ENCODE data around the gene AKR1A1. TPM values are rescaled to one million over a fixed set of nuclear protein-coding genes. Genes with fewer than 3 reads are reported as not detected.

Gene AKR1A1
- total RNA-seq (2021; ENCODE audit: unreplicated experiment) (142 TPM), Bru-seq, nascent RNA (percentile 80 among the genes with signal in this experiment), BruChase-seq, experiment 1, labeled RNA remaining after a 2-hour chase (percentile 78 among the genes with signal in this experiment), BruChase-seq, experiment 2, labeled RNA remaining after a 6-hour chase (percentile 76 among the genes with signal in this experiment)
- 132 TPM for polyA plus RNA-seq (2012; ENCODE audit: insufficient read length)
- long read RNA-seq, transcript AKR1A1-201 (9 exons, 1,166 nt) = major isoform, 53 of 116 reads
- long read RNA-seq, transcript AKR1A1-202 (10 exons, 1,818 nt) = minor isoform, 27 of 116 reads
- long read RNA-seq, partial matches to known transcripts = 8 of 116 reads
- long read RNA-seq, other reads (novel, unspliced or antisense) = 22 of 116 reads

- H3K36me3 ChIP-seq (ENCODE audit: control insufficient read depth, insufficient read depth, low read length) = no peaks in the 10 kb centered on the region; the same call in 1 of the 2 replicates
- TSS peak; percentile 99 for BruUV-seq (replicated peaks)
- no peaks in the 10 kb centered on the region for H3K9me3 ChIP-seq (ENCODE audit: control insufficient read depth, insufficient read depth, low read depth, low read length)
- peak; percentile 80 for DNase-seq (ENCODE audit: low read depth, low spot score)
- H3K27me3 ChIP-seq (ENCODE audit: control insufficient read depth, insufficient read depth, low read length) = no peaks in the 10 kb centered on the region
- CTCF ChIA-PET = interaction anchor here (0.6 to 1.5 kb wide), 2 partner anchors 14 to 19 kb away, joined by 3 read pairs; no protein-coding TSS in a partner anchor
- POLR2A ChIA-PET = interaction anchor here (1.1 kb wide), 1 partner anchor 28 kb away, joined by 6 read pairs; the partner anchor contains the start of gene PRDX1
- peak; percentile 99 for ATAC-seq
- TF ChIP-seq TCF7L2 (IDR thresholded peaks at IDR 0.05; ENCODE audit: low read depth, low read length) (0 out of 2 replicates have a peak, but pooled peaks have one; percentile 36), POLR2AphosphoS5 (IDR thresholded peaks at IDR 0.05; ENCODE audit: low read depth, low read length) (peak; percentile 94), SIN3A (IDR thresholded peaks at IDR 0.05; ENCODE audit: borderline replicate concordance, insufficient read depth, low read depth, low read length) (peak; percentile 87; the same call in 1 of the 2 replicates), REST (IDR thresholded peaks at IDR 0.05; ENCODE audit: insufficient read depth in 1 of 2, low read depth in 2 of 2, low read length in 1 of 2) (peak in 1 of 2 experiments; percentile 63; a peak in 2 of 4 replicates)
- TF ChIP-seq, protein P1, sequence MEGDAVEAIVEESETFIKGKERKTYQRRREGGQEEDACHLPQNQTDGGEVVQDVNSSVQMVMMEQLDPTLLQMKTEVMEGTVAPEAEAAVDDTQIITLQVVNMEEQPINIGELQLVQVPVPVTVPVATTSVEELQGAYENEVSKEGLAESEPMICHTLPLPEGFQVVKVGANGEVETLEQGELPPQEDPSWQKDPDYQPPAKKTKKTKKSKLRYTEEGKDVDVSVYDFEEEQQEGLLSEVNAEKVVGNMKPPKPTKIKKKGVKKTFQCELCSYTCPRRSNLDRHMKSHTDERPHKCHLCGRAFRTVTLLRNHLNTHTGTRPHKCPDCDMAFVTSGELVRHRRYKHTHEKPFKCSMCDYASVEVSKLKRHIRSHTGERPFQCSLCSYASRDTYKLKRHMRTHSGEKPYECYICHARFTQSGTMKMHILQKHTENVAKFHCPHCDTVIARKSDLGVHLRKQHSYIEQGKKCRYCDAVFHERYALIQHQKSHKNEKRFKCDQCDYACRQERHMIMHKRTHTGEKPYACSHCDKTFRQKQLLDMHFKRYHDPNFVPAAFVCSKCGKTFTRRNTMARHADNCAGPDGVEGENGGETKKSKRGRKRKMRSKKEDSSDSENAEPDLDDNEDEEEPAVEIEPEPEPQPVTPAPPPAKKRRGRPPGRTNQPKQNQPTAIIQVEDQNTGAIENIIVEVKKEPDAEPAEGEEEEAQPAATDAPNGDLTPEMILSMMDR (IDR thresholded peaks at IDR 0.05) = no peak
- intact Hi-C loops (cut with micrococcal nuclease; ENCODE audit: unreplicated experiment) = no loop called here
- H3K4me3 ChIP-seq (ENCODE audit: low read depth in 2 of 2, low read length in 2 of 2) = peak within 1 kb of the TSS; percentile 90 to 93
- in situ Hi-C loops (cut with HindIII; ENCODE audit: low pct_unique_long_range_greater_than_20kb, low sequenced_read_pairs) = no loop called here
- H3K27ac ChIP-seq (ENCODE audit: low read length) = peak within 1 kb of the TSS; percentile 97
- peaks cover 15% of the 10 kb centered on the region for H3K4me1 ChIP-seq (ENCODE audit: control insufficient read depth, insufficient read depth, low read length)
Observed at GRCh38 chr1:45550401-45551351, at the start of gene AKR1A1. Gene AKR1A1 (plus strand): TSS chr1:45550826. CDS start chr1:45561795, 10,969 bp downstream.

DNA sequence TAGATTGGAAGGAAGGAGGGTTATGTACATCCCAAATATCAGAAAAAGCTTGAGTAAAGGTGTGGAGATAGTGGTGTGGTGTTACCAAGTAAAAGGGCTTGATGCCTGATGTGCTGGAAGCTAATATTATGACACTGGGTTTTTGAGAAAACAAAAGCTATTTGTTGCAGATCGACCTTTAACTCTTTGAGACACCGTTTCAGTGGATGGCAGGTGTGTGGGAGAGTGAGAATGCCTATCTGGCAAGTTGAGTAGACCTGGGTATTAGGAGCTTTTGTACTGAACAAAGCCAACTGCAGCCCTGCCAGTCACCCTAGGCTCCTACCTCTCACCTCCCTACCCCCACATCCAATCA, 49.1 kb upstream of the AKR1A1 start:
- ChIA-PET POLR2A (no interaction called here), CTCF (no interaction called here)
- Histone ChIP-seq H3K36me3 (ENCODE audit: control insufficient read depth, insufficient read depth, low read length) (no peaks in the 10 kb centered on the region), H3K4me3 (ENCODE audit: low read depth in 2 of 2, low read length in 2 of 2) (peak overlapping the region; percentile 59 to 77; a peak in 2 of 4 replicates), H3K9me3 (ENCODE audit: control insufficient read depth, insufficient read depth, low read depth, low read length) (no peaks in the 10 kb centered on the region), H3K27me3 (ENCODE audit: control insufficient read depth, insufficient read depth, low read length) (no peaks in the 10 kb centered on the region), H3K27ac (ENCODE audit: low read length) (peak overlapping the region; percentile 92), H3K4me1 (ENCODE audit: control insufficient read depth, insufficient read depth, low read length) (peaks cover 19% of the 10 kb centered on the region)
- no TSS peak for BruUV-seq (replicated peaks)
- in situ Hi-C loops (cut with HindIII; ENCODE audit: low pct_unique_long_range_greater_than_20kb, low sequenced_read_pairs) = no loop called here
- TF ChIP-seq SIN3A (IDR thresholded peaks at IDR 0.05; ENCODE audit: borderline replicate concordance, insufficient read depth, low read depth, low read length) (no peak), TCF7L2 (IDR thresholded peaks at IDR 0.05; ENCODE audit: low read depth, low read length) (no peak), REST (IDR thresholded peaks at IDR 0.05; ENCODE audit: insufficient read depth in 1 of 2, low read depth in 2 of 2, low read length in 1 of 2) (no peak), POLR2AphosphoS5 (IDR thresholded peaks at IDR 0.05; ENCODE audit: low read depth, low read length) (no peak)
- TF ChIP-seq, protein P1 (IDR thresholded peaks at IDR 0.05) = no peak
- DNase-seq (ENCODE audit: low read depth, low spot score) (no peak), ATAC-seq (no peak)
- intact Hi-C loops (cut with micrococcal nuclease; ENCODE audit: unreplicated experiment) = no loop called here

Measured in Panc1 (cell line).